HEK293 (cell line): ENCODE data around the gene ZNF101.
A peak's percentile ranks its signal among the peaks of the same experiment; 100 is the strongest.

Experiments
- CTCF ChIA-PET: fragments of 350-600 bp; formaldehyde crosslinking; extraction: SDS; loops from one replicate; lab custom pipeline; 2021; ENCODE audit warnings: antibody characterized with exemption; lab: Yijun Ruan, JAX
- POLR2A ChIA-PET: fragments of 300-600 bp; formaldehyde crosslinking; extraction: SDS; loops from one replicate; lab custom pipeline; 2020; ENCODE audit warnings: antibody characterized with exemption, inconsistent platforms; lab: Yijun Ruan, JAX
- H3K27ac ChIP-seq: fragments of 200-500 bp; sonication (Bioruptor generic); 2 replicates; pipeline ENCODE4 v1.5.1; 2014; ENCODE audit warnings: low read depth, low read length, control low read depth, inconsistent platforms; ENCODE audit errors: extremely low read depth
- H3K36me3 ChIP-seq, 2 experiments: fragments of 200-500 bp in 1 of 2; sonication (Bioruptor generic) in 1 of 2; 1 replicate in 1 of 2; 2 replicates in 1 of 2; pipeline ENCODE4 v1.5.1; 2014 to 2017; ENCODE audit warnings: inconsistent platforms in 2 of 2, low read length in 2 of 2; ENCODE audit not compliant: control insufficient read depth in 2 of 2, insufficient read depth in 1 of 2
- H3K4me1 ChIP-seq: fragments of 200-500 bp; sonication (Bioruptor generic); 2 replicates; pipeline ENCODE4 v1.5.1; 2014; ENCODE audit warnings: mild to moderate bottlenecking, low read length, inconsistent platforms; ENCODE audit not compliant: control insufficient read depth, insufficient read depth
- H3K4me3 ChIP-seq: 2 replicates; pipeline ENCODE4 v1.5.1; 2011; ENCODE audit warnings: low read depth, mild to moderate bottlenecking, control low read depth, low read length, moderate library complexity
- H3K9me3 ChIP-seq: fragments of 200-500 bp; sonication (Bioruptor generic); 2 replicates; pipeline ENCODE4 v1.5.1; 2014; ENCODE audit warnings: low read depth, low read length, inconsistent platforms; ENCODE audit not compliant: control insufficient read depth, insufficient read depth
- GLI2 ChIP-seq: fragments of 450-650 bp; formaldehyde crosslinking; IDR thresholded peaks from 2 replicates; pipeline ENCODE4; 2017; ENCODE audit warnings: missing biosample characterization, missing genetic modification characterization, low read depth, borderline replicate concordance
- IKZF3 ChIP-seq: fragments of 450-650 bp; IDR thresholded peaks from 2 replicates; pipeline ENCODE4 v1.5.0; 2018; ENCODE audit warnings: missing biosample characterization, mild to moderate bottlenecking, missing genetic modification characterization, moderate library complexity
- INSM2 ChIP-seq: fragments of 450-650 bp; formaldehyde crosslinking; IDR thresholded peaks from 2 replicates; pipeline ENCODE4 v1.5.1; 2016; ENCODE audit warnings: missing biosample characterization, missing genetic modification characterization
- PATZ1 ChIP-seq: fragments of 450-650 bp; formaldehyde crosslinking; IDR thresholded peaks from 2 replicates; pipeline ENCODE4 v1.5.1; 2016; ENCODE audit warnings: missing biosample characterization, missing genetic modification characterization
- SCRT2 ChIP-seq: fragments of 450-650 bp; formaldehyde crosslinking; IDR thresholded peaks from 2 replicates; pipeline ENCODE4 v1.5.1; 2016; ENCODE audit warnings: missing biosample characterization, missing genetic modification characterization
- SP2 ChIP-seq: fragments of 450-650 bp; formaldehyde crosslinking; IDR thresholded peaks from 2 replicates; pipeline ENCODE4 v1.5.1; 2016; ENCODE audit warnings: missing biosample characterization, missing genetic modification characterization
- SP3 ChIP-seq: fragments of 450-650 bp; formaldehyde crosslinking; IDR thresholded peaks from 2 replicates; pipeline ENCODE4 v1.5.1; 2016; ENCODE audit warnings: missing biosample characterization, missing genetic modification characterization
- ZBTB7A ChIP-seq: fragments of 450-650 bp; formaldehyde crosslinking; IDR thresholded peaks from 2 replicates; pipeline ENCODE4 v1.5.1; 2016; ENCODE audit warnings: low read depth, missing biosample characterization, missing genetic modification characterization
- ZNF140 ChIP-seq: fragments of 450-650 bp; formaldehyde crosslinking; IDR thresholded peaks from 2 replicates; pipeline ENCODE4 v1.5.1; 2016; ENCODE audit warnings: missing biosample characterization, missing genetic modification characterization
- ZNF473 ChIP-seq: fragments of 450-650 bp; formaldehyde crosslinking; IDR thresholded peaks from 2 replicates; pipeline ENCODE4 v1.5.1; 2017; ENCODE audit warnings: missing biosample characterization, missing genetic modification characterization
- ZNF513 ChIP-seq: fragments of 450-650 bp; IDR thresholded peaks from 2 replicates; pipeline ENCODE4 v1.5.1; 2018; ENCODE audit warnings: missing biosample characterization, missing genetic modification characterization
- ZNF626 ChIP-seq: fragments of 450-650 bp; sonication (Bioruptor Pico); formaldehyde crosslinking; IDR thresholded peaks from 2 replicates; pipeline ENCODE4 v1.5.1; 2018; ENCODE audit warnings: missing biosample characterization, missing genetic modification characterization, inconsistent platforms
- ZNF677 ChIP-seq: fragments of 450-650 bp; IDR thresholded peaks from 2 replicates; pipeline ENCODE4 v1.5.0; 2018; ENCODE audit warnings: missing biosample characterization, mild to moderate bottlenecking, missing genetic modification characterization, moderate library complexity
- ZNF701 ChIP-seq: fragments of 450-650 bp; formaldehyde crosslinking; IDR thresholded peaks from 2 replicates; pipeline ENCODE4 v1.5.1; 2016; ENCODE audit warnings: missing biosample characterization, missing genetic modification characterization
- ZNF704 ChIP-seq: fragments of 450-650 bp; formaldehyde crosslinking; IDR thresholded peaks from 2 replicates; pipeline ENCODE4 v1.5.1; 2016; ENCODE audit warnings: missing biosample characterization, missing genetic modification characterization
- ZNF747 ChIP-seq: fragments of 450-650 bp; formaldehyde crosslinking; IDR thresholded peaks from 2 replicates; pipeline ENCODE4 v1.5.1; 2016; ENCODE audit warnings: missing biosample characterization, missing genetic modification characterization
- ZNF76 ChIP-seq: fragments of 450-650 bp; formaldehyde crosslinking; IDR thresholded peaks from 2 replicates; pipeline ENCODE4; 2016; ENCODE audit warnings: low read depth, missing biosample characterization, missing genetic modification characterization, borderline replicate concordance
- ZNF830 ChIP-seq: fragments of 450-650 bp; IDR thresholded peaks from 2 replicates; pipeline ENCODE4 v1.5.0; 2018; ENCODE audit warnings: missing biosample characterization, missing genetic modification characterization, low read depth, mild to moderate bottlenecking, moderate library complexity

ZNF101 gene

GRCh38 chr19:19654441-19654840 lies 14.2 kb upstream of the ZNF101 start:
- TF ChIP-seq IKZF3 (tag by site-specific recombination) (no peak), GLI2 (tag by site-specific recombination) (no peak), ZBTB7A (tag by site-specific recombination) (no peak), ZNF701 (tag by site-specific recombination) (no peak), ZNF677 (no peak), ZNF76 (tag by site-specific recombination) (no peak), ZNF747 (tag by site-specific recombination) (no peak), ZNF626 (tag by site-specific recombination) (no peak), INSM2 (tag by site-specific recombination) (no peak), SCRT2 (tag by site-specific recombination) (no peak), SP2 (tag by site-specific recombination) (no peak), ZNF704 (tag by site-specific recombination) (no peak), ZNF473 (no peak), ZNF140 (tag by site-specific recombination) (no peak), SP3 (tag by site-specific recombination) (no peak), PATZ1 (tag by site-specific recombination) (no peak)
- Histone ChIP-seq H3K27ac (no peak overlapping the region), H3K36me3 (peaks cover 23 to 98% of the 10 kb centered on the region in 2 experiments), H3K4me1 (no peaks in the 10 kb centered on the region), H3K9me3 (no peaks in the 10 kb centered on the region), H3K4me3 (no peak overlapping the region)
- ChIA-PET CTCF (interaction anchor here (1.5 kb wide), 1 partner anchor 123 kb away, joined by 4 read pairs; no protein-coding TSS in a partner anchor), POLR2A (interaction anchor here (3.0 kb wide), 1 partner anchor 9 kb away, joined by 10 read pairs; the partner anchor contains the start of gene ATP13A1)

GRCh38 chr19:19655051-19655594 lies 13.5 kb upstream of the ZNF101 start:
- H3K27ac ChIP-seq = no peak overlapping the region
- ChIA-PET POLR2A (no interaction called here), CTCF (no interaction called here)
- H3K9me3 ChIP-seq = no peaks in the 10 kb centered on the region
- H3K4me1 ChIP-seq = no peaks in the 10 kb centered on the region
- peak; percentile 67 for TF ChIP-seq ZNF513 (tag by site-specific recombination)
- TF ChIP-seq ZNF830 (tag by site-specific recombination) = no peak
- no peak overlapping the region for H3K4me3 ChIP-seq
- peaks cover 23 to 98% of the 10 kb centered on the region in 2 experiments for H3K36me3 ChIP-seq
